Activated T-cell treated with anti-CD3 and anti-CD28 coated beads, Interleukin-2, amount 50 U/mL, for 1 hour (primary cell): ENCODE data around the gene TTC28.
A peak's percentile ranks its signal among the peaks of the same experiment; 100 is the strongest.
"Not testable (repeated sequence)": the region's sequence is repeated elsewhere in the genome, so short reads cannot be mapped to it uniquely, and the experiment has no call there.

Experiments used
- DNase-seq: peaks from one replicate; pipeline ENCODE4 v3.0.0-alpha.2; 2020

The TTC28 gene

GRCh38 chr22:28480000-28480715 lies 199.5 kb downstream of the TTC28 start:
- DNase-seq = no peak

GRCh38 chr22:28478564-28478963 lies 201.1 kb downstream of the TTC28 start:
- no peak for DNase-seq

GRCh38 chr22:28477556-28477955 lies 202.1 kb downstream of the TTC28 start:
- no peak for DNase-seq

GRCh38 chr22:28474330-28474729 lies 205.3 kb downstream of the TTC28 start:
- no peak for DNase-seq

- DNase-seq = no peak
Observed at GRCh38 chr22:28473258-28473657, 206.4 kb downstream of the TTC28 start.

GRCh38 chr22:28467055-28467454 lies 212.6 kb downstream of the TTC28 start:
- DNase-seq = not testable (repeated sequence)

GRCh38 chr22:28466399-28466798 lies 213.2 kb downstream of the TTC28 start:
- DNase-seq = no peak

GRCh38 chr22:28465841-28466240 lies 213.8 kb downstream of the TTC28 start:
- no peak for DNase-seq

- no peak for DNase-seq
Observed at GRCh38 chr22:28464127-28464526, 215.5 kb downstream of the TTC28 start.

- not testable (repeated sequence) for DNase-seq
Observed at GRCh38 chr22:28463408-28463807, 216.2 kb downstream of the TTC28 start.

- no peak for DNase-seq
Observed at GRCh38 chr22:28462901-28463300, 216.7 kb downstream of the TTC28 start.

- no peak for DNase-seq
Observed at GRCh38 chr22:28462041-28462440, 217.6 kb downstream of the TTC28 start.

- no peak for DNase-seq
Observed at GRCh38 chr22:28454431-28455064, 225.1 kb downstream of the TTC28 start.

GRCh38 chr22:28450109-28450508 lies 229.5 kb downstream of the TTC28 start:
- DNase-seq = no peak

- DNase-seq = no peak
Observed at GRCh38 chr22:28449041-28449440, 230.6 kb downstream of the TTC28 start.

- DNase-seq = no peak
Observed at GRCh38 chr22:28448625-28449024, 231.0 kb downstream of the TTC28 start.

- DNase-seq = no peak
Observed at GRCh38 chr22:28444659-28445058, 235.0 kb downstream of the TTC28 start.

GRCh38 chr22:28443526-28443876 lies 236.1 kb downstream of the TTC28 start:
- DNase-seq = peak; percentile 20

- peak; percentile 16 for DNase-seq
Observed at GRCh38 chr22:28442711-28443525, 236.7 kb downstream of the TTC28 start.

GRCh38 chr22:28442264-28442710 lies 237.4 kb downstream of the TTC28 start:
- peak; percentile 73 for DNase-seq

GRCh38 chr22:28441720-28442263 lies 237.8 kb downstream of the TTC28 start:
- DNase-seq = no peak

- no peak for DNase-seq
Observed at GRCh38 chr22:28440592-28441390, 238.8 kb downstream of the TTC28 start.
